ENCODE results near the gene RPL13A. TPM values are rescaled to one million over a fixed set of nuclear protein-coding genes. Genes with fewer than 3 reads are reported as not detected.

RPL13A gene
- total and polyA plus RNA-seq, 2 of the 13 experiments (the other 11 are each of a cell fraction or from before 2014, with no cell fraction given) = 2,601 to 3,407 TPM

DNA sequence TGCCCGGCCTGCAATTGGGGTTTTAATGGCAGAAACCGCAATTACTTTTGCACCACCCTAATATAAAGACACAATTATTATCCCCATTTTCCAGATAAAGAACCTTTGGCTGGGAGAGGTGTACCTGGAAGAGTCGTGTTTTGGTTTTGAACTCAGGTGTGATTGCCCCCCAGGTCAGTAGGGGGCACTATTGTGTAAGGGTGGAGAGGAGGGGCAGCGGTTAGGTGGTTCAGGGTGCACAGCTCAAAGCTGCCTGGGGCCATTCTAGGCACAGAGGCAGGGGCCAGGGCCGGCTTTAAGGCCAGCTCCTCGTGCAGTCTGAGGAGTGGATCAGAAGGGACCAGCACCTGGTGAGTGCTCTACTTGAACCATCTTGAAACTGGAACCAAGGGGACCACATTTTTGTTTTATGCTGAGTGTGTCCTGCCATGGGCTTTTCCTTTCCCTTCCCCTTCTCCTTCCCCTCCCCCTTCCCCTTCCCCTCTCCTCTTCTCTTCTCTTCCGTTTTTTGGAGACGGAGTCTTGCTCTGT lies 19.2 kb downstream of the RPL13A start (continued):
- no peak for TF ChIP-seq LCORL (IDR thresholded peaks at IDR 0.05)
- no peak for TF ChIP-seq LCORL (CRISPR knock-in tag; IDR thresholded peaks at IDR 0.05)
- TF ChIP-seq ZNF619 (CRISPR knock-in tag; IDR thresholded peaks at IDR 0.05) = 0 out of 2 replicates have a peak, but pooled peaks have one; percentile 65
- TF ChIP-seq, protein P1, sequence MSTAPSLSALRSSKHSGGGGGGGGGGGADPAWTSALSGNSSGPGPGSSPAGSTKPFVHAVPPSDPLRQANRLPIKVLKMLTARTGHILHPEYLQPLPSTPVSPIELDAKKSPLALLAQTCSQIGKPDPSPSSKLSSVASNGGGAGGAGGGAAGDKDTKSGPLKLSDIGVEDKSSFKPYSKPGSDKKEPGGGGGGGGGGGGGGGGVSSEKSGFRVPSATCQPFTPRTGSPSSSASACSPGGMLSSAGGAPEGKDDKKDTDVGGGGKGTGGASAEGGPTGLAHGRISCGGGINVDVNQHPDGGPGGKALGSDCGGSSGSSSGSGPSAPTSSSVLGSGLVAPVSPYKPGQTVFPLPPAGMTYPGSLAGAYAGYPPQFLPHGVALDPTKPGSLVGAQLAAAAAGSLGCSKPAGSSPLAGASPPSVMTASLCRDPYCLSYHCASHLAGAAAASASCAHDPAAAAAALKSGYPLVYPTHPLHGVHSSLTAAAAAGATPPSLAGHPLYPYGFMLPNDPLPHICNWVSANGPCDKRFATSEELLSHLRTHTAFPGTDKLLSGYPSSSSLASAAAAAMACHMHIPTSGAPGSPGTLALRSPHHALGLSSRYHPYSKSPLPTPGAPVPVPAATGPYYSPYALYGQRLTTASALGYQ (CRISPR knock-in tag; IDR thresholded peaks at IDR 0.05) = no peak
- no peak for TF ChIP-seq ZNF605 (CRISPR knock-in tag; IDR thresholded peaks at IDR 0.05)
- TF ChIP-seq ZKSCAN5 (CRISPR knock-in tag; IDR thresholded peaks at IDR 0.05) = no peak
- no peak for TF ChIP-seq SYNCRIP (IDR thresholded peaks at IDR 0.05; ENCODE audit: insufficient read depth, low read depth, low read length)
- no peak for TF ChIP-seq NR3C1 (CRISPR knock-in tag; IDR thresholded peaks at IDR 0.05)
- TF ChIP-seq, protein P2, sequence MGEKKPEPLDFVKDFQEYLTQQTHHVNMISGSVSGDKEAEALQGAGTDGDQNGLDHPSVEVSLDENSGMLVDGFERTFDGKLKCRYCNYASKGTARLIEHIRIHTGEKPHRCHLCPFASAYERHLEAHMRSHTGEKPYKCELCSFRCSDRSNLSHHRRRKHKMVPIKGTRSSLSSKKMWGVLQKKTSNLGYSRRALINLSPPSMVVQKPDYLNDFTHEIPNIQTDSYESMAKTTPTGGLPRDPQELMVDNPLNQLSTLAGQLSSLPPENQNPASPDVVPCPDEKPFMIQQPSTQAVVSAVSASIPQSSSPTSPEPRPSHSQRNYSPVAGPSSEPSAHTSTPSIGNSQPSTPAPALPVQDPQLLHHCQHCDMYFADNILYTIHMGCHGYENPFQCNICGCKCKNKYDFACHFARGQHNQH (CRISPR knock-in tag; IDR thresholded peaks at IDR 0.05) = peak; percentile 55; the same call in 1 of the 2 replicates
- TF ChIP-seq SRSF4 (IDR thresholded peaks at IDR 0.05; ENCODE audit: low read depth, low read length, poor library complexity, severe bottlenecking) = no peak
- TF ChIP-seq MBNL3 (CRISPR knock-in tag; conservative IDR thresholded peaks at IDR 0.05) = no peak
- TF ChIP-seq ZNF501 (CRISPR knock-in tag; IDR thresholded peaks at IDR 0.05) = no peak
- no peak for TF ChIP-seq ZNF253 (CRISPR knock-in tag; IDR thresholded peaks at IDR 0.05; ENCODE audit: borderline replicate concordance)
- TF ChIP-seq, protein P3, sequence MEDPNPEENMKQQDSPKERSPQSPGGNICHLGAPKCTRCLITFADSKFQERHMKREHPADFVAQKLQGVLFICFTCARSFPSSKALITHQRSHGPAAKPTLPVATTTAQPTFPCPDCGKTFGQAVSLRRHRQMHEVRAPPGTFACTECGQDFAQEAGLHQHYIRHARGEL (CRISPR knock-in tag; IDR thresholded peaks at IDR 0.05) = no peak
- 0 out of 2 replicates have a peak, but pooled peaks have one; percentile 33 for TF ChIP-seq ARHGAP35 (CRISPR knock-in tag; IDR thresholded peaks at IDR 0.05; ENCODE audit: borderline replicate concordance)
- TF ChIP-seq EED (CRISPR knock-in tag; IDR thresholded peaks at IDR 0.05) = no peak
- TF ChIP-seq, protein P4, sequence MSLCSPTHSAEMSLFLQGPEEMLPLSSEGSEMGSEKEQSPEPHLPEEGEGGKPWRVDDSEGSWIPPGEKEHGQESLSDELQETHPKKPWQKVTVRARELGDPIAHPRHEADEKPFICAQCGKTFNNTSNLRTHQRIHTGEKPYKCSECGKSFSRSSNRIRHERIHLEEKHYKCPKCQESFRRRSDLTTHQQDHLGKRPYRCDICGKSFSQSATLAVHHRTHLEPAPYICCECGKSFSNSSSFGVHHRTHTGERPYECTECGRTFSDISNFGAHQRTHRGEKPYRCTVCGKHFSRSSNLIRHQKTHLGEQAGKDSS (CRISPR knock-in tag; IDR thresholded peaks at IDR 0.05; ENCODE audit: borderline replicate concordance, low read depth) = no peak
- no peak for TF ChIP-seq ZNF20 (CRISPR knock-in tag; IDR thresholded peaks at IDR 0.05)
- TF ChIP-seq, protein P5, sequence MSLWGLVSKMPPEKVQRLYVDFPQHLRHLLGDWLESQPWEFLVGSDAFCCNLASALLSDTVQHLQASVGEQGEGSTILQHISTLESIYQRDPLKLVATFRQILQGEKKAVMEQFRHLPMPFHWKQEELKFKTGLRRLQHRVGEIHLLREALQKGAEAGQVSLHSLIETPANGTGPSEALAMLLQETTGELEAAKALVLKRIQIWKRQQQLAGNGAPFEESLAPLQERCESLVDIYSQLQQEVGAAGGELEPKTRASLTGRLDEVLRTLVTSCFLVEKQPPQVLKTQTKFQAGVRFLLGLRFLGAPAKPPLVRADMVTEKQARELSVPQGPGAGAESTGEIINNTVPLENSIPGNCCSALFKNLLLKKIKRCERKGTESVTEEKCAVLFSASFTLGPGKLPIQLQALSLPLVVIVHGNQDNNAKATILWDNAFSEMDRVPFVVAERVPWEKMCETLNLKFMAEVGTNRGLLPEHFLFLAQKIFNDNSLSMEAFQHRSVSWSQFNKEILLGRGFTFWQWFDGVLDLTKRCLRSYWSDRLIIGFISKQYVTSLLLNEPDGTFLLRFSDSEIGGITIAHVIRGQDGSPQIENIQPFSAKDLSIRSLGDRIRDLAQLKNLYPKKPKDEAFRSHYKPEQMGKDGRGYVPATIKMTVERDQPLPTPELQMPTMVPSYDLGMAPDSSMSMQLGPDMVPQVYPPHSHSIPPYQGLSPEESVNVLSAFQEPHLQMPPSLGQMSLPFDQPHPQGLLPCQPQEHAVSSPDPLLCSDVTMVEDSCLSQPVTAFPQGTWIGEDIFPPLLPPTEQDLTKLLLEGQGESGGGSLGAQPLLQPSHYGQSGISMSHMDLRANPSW (CRISPR knock-in tag; IDR thresholded peaks at IDR 0.05; ENCODE audit: borderline replicate concordance) = no peak
- TF ChIP-seq RAD21 (CRISPR knock-in tag; IDR thresholded peaks at IDR 0.05) = peak; percentile 90
- no peak for TF ChIP-seq ETV6 (CRISPR knock-in tag; conservative IDR thresholded peaks at IDR 0.05)
- no peak for TF ChIP-seq ZNF263 (CRISPR knock-in tag; IDR thresholded peaks at IDR 0.05)
- TF ChIP-seq, protein P6, sequence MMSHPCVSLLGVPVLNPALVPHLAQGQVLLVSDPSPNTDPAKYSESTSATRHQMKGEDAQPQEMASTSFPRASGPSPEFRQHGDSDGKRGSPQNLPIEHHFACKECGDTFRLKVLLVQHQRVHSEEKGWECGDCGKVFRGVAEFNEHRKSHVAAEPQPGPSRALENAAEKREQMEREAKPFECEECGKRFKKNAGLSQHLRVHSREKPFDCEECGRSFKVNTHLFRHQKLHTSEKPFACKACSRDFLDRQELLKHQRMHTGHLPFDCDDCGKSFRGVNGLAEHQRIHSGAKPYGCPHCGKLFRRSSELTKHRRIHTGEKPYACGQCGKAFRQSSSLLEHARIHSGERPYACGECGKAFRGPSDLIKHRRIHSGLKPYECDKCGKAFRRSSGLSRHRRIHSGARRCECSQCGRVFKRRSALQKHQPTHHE (CRISPR knock-in tag; IDR thresholded peaks at IDR 0.05; ENCODE audit: borderline replicate concordance) = no peak

Data from HepG2 (cell line).